NOMO-1 treated with dmso at 0.1 percent for 144 hours (cell line): ENCODE measurements around the gene CD320.
"Not testable (repeated sequence)": the region's sequence is repeated elsewhere in the genome, so short reads cannot be mapped to it uniquely, and the experiment has no call there.

Experiments
- DNase-seq: peaks from one replicate; lab custom pipeline; 2025; ENCODE audit not compliant: unreplicated experiment; lab: John Stamatoyannopoulos, UW

Gene CD320

GRCh38 chr19:8307965-8308866 is at the start of gene CD320:
TSS of gene CD320 (minus strand) at chr19:8308358. CDS start at chr19:8308290, 68 bp downstream.
- DNase-seq = peak; percentile 83

- DNase-seq = no peak
Observed at GRCh38 chr19:8357007-8357521, 48.9 kb upstream of the CD320 start.

- no peak for DNase-seq
Observed at GRCh38 chr19:8355631-8356402, 47.7 kb upstream of the CD320 start.

- not testable (repeated sequence) for DNase-seq
Observed at GRCh38 chr19:8352845-8353244, 44.7 kb upstream of the CD320 start.

GRCh38 chr19:8352134-8352827 is 44.1 kb upstream of the CD320 start:
- DNase-seq = no peak

GRCh38 chr19:8349629-8350372 is 41.6 kb upstream of the CD320 start:
- not testable (repeated sequence) for DNase-seq

GRCh38 chr19:8343483-8343844 is 35.3 kb upstream of the CD320 start:
- no peak for DNase-seq

GRCh38 chr19:8342684-8343482 is 34.7 kb upstream of the CD320 start, which contains the start of gene KANK3:
TSS of gene KANK3 (minus strand) at chr19:8343262. CDS start at chr19:8337828, 5,434 bp downstream.
- peak; percentile 87 for DNase-seq

- DNase-seq = no peak
Observed at GRCh38 chr19:8342316-8342683, 34.1 kb upstream of the CD320 start.

- not testable (repeated sequence) for DNase-seq
Observed at GRCh38 chr19:8341504-8341903, 33.3 kb upstream of the CD320 start.

GRCh38 chr19:8340341-8341096 is 32.4 kb upstream of the CD320 start:
- no peak for DNase-seq

- DNase-seq = no peak
Observed at GRCh38 chr19:8338835-8339234, 30.7 kb upstream of the CD320 start.

- no peak for DNase-seq
Observed at GRCh38 chr19:8337728-8338127, 29.6 kb upstream of the CD320 start.

- no peak for DNase-seq
Observed at GRCh38 chr19:8336660-8337059, 28.5 kb upstream of the CD320 start.

GRCh38 chr19:8336072-8336569 is 28.0 kb upstream of the CD320 start:
- no peak for DNase-seq

- DNase-seq = no peak
Observed at GRCh38 chr19:8335343-8336071, 27.3 kb upstream of the CD320 start.

GRCh38 chr19:8334458-8335342 is 26.5 kb upstream of the CD320 start:
- no peak for DNase-seq
